ENCODE results near the gene SLC4A2.

SLC4A2 gene

GRCh38 chr7:151073990-151074389 is 14.6 kb downstream of the SLC4A2 start:
- Histone ChIP-seq H3K27me3 (ENCODE audit: low read depth, low read length) (no peaks in the 10 kb centered on the region), H2AFZ (ENCODE audit: low read depth, low read length) (no peak overlapping the region), H3K9me3 (ENCODE audit: insufficient read depth, low read length) (no peaks in the 10 kb centered on the region), H3K4me3 (ENCODE audit: low read length) (no peak overlapping the region), H3K27ac (ENCODE audit: low read length) (no peak overlapping the region), H3K79me2 (ENCODE audit: low read length) (peaks cover 8% of the 10 kb centered on the region), H3K36me3 (replicated peaks; ENCODE audit: low read depth, low read length) (peaks cover 31% of the 10 kb centered on the region), H3K9ac (ENCODE audit: low read length) (no peak overlapping the region), H3K4me1 (ENCODE audit: low read length) (peaks cover 12% of the 10 kb centered on the region), H3K4me2 (ENCODE audit: low read length) (no peak overlapping the region), H4K20me1 (ENCODE audit: insufficient read depth, low read length) (no peaks in the 10 kb centered on the region)
- no peak for TF ChIP-seq CTCF (IDR thresholded peaks at IDR 0.05; ENCODE audit: low read depth, low read length)
- no peak for TF ChIP-seq EZH2phosphoT487 (IDR thresholded peaks at IDR 0.05; ENCODE audit: low read depth)

DNA sequence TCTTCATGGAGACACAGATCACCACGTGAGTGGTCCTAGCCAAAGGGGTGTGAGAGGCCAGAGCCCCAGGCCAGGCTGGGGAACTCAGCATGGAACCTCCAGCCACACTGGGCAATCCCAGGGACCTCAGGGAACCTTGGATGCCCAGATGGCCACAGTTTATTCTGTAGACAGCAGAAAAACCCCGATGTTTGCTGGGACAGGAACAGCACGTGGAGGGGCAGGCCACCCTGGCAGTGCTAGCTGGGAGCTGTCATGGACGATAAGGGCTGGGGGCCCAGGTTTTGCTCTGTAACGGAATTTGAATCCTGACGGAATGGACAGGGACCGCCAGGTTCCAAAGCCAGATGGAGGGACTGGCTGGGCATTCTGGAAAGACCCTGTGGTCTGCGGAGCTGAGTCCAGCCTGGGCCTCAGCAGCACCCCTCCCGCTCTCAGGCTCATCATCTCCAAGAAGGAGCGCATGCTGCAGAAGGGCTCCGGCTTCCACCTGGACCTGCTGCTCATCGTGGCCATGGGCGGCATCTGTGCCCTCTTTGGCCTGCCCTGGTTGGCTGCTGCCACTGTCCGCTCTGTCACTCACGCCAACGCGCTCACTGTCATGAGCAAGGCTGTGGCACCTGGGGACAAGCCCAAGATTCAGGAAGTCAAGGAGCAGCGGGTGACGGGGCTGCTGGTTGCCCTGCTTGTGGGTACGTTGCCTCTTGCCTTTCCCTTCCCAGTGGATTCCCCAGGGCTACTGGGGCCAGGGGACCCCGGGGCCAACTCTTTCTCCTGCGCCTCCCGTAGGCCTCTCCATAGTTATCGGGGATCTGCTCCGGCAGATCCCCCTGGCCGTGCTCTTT is 15.7 kb downstream of the SLC4A2 start:
- Histone ChIP-seq H3K9ac (ENCODE audit: low read length) (no peak overlapping the region), H3K9me3 (ENCODE audit: insufficient read depth, low read length) (no peaks in the 10 kb centered on the region), H2AFZ (ENCODE audit: low read depth, low read length) (no peak overlapping the region), H3K4me1 (ENCODE audit: low read length) (peaks cover 20% of the 10 kb centered on the region), H3K4me3 (ENCODE audit: low read length) (no peak overlapping the region), H3K27ac (ENCODE audit: low read length) (no peak overlapping the region), H3K4me2 (ENCODE audit: low read length) (no peak overlapping the region), H4K20me1 (ENCODE audit: insufficient read depth, low read length) (no peaks in the 10 kb centered on the region), H3K27me3 (ENCODE audit: low read depth, low read length) (no peaks in the 10 kb centered on the region), H3K36me3 (replicated peaks; ENCODE audit: low read depth, low read length) (peaks cover 26% of the 10 kb centered on the region), H3K79me2 (ENCODE audit: low read length) (peaks cover 18% of the 10 kb centered on the region)
- no peak for TF ChIP-seq EZH2phosphoT487 (IDR thresholded peaks at IDR 0.05; ENCODE audit: low read depth)
- TF ChIP-seq CTCF (IDR thresholded peaks at IDR 0.05; ENCODE audit: low read depth, low read length), result no peak

DNA sequence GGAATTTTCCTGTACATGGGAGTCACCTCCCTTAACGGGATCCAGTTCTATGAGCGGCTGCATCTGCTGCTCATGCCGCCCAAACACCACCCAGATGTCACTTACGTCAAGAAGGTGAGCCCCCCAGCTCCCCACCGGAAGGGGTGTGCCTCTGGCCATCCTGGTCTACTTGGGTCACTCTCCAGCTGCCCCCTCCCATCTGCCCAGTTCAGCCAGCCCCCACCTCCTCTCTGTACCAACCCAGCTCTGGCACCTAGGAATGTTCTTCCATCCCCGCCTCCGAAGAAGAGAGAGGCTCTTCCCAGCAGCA is 16.2 kb downstream of the SLC4A2 start:
- Histone ChIP-seq H3K4me1 (ENCODE audit: low read length) (peaks cover 20% of the 10 kb centered on the region), H3K9ac (ENCODE audit: low read length) (no peak overlapping the region), H3K4me3 (ENCODE audit: low read length) (no peak overlapping the region), H3K79me2 (ENCODE audit: low read length) (peaks cover 24% of the 10 kb centered on the region), H4K20me1 (ENCODE audit: insufficient read depth, low read length) (no peaks in the 10 kb centered on the region), H3K4me2 (ENCODE audit: low read length) (no peak overlapping the region), H3K27me3 (ENCODE audit: low read depth, low read length) (no peaks in the 10 kb centered on the region), H3K36me3 (replicated peaks; ENCODE audit: low read depth, low read length) (peaks cover 23% of the 10 kb centered on the region), H2AFZ (ENCODE audit: low read depth, low read length) (no peak overlapping the region), H3K9me3 (ENCODE audit: insufficient read depth, low read length) (no peaks in the 10 kb centered on the region), H3K27ac (ENCODE audit: low read length) (no peak overlapping the region)
- no peak for TF ChIP-seq CTCF (IDR thresholded peaks at IDR 0.05; ENCODE audit: low read depth, low read length)
- TF ChIP-seq EZH2phosphoT487 (IDR thresholded peaks at IDR 0.05; ENCODE audit: low read depth), result no peak

GRCh38 chr7:151075978-151076426 is 16.6 kb downstream of the SLC4A2 start:
- H3K36me3 ChIP-seq (replicated peaks; ENCODE audit: low read depth, low read length), result peaks cover 23% of the 10 kb centered on the region
- H3K27ac ChIP-seq (ENCODE audit: low read length), result no peak overlapping the region

More at GRCh38 chr7:151075978-151076426, 16.6 kb downstream of the SLC4A2 start:
- TF ChIP-seq EZH2phosphoT487 (IDR thresholded peaks at IDR 0.05; ENCODE audit: low read depth), result no peak
- TF ChIP-seq CTCF (IDR thresholded peaks at IDR 0.05; ENCODE audit: low read depth, low read length), result no peak
- Histone ChIP-seq H3K27me3 (ENCODE audit: low read depth, low read length) (no peaks in the 10 kb centered on the region), H3K4me2 (ENCODE audit: low read length) (no peak overlapping the region), H3K9ac (ENCODE audit: low read length) (no peak overlapping the region), H3K4me3 (ENCODE audit: low read length) (no peak overlapping the region), H3K79me2 (ENCODE audit: low read length) (peaks cover 24% of the 10 kb centered on the region), H2AFZ (ENCODE audit: low read depth, low read length) (no peak overlapping the region), H4K20me1 (ENCODE audit: insufficient read depth, low read length) (no peaks in the 10 kb centered on the region), H3K4me1 (ENCODE audit: low read length) (peaks cover 20% of the 10 kb centered on the region), H3K9me3 (ENCODE audit: insufficient read depth, low read length) (no peaks in the 10 kb centered on the region)

All from OCI-LY3 (cell line).